GM12874 (cell line): Measurements from ENCODE around the gene HEG1.

Experiments used
- CTCF ChIP-seq: IDR thresholded peaks from 2 replicates; pipeline ENCODE4 v1.5.1; 2011; ENCODE audit warnings: low read depth, mild to moderate bottlenecking, control low read depth, low read length, moderate library complexity; ENCODE audit not compliant: insufficient read depth

HEG1 gene

GRCh38 chr3:125051715-125052581, 3.8 kb downstream of the HEG1 start:
- TF ChIP-seq CTCF, result no peak

DNA sequence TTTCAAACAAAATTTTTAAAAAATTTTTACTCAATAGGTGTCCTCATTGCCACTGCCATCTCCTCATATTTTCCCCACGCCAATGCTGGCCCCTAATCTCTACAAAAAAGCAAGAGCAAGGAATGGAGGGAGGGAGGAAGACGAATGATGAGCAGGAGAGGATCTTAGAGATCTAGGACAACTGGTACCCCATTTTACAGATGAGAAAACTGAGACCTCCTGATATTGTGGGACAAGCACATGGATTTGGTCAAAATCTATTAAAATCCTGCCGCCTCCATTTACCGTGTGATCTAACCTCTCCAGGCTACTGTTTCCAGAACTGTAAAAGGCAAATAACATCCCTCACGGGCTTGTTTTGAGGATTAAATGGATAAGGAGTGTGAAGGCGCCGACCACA, 4.6 kb downstream of the HEG1 start:
- no peak for TF ChIP-seq CTCF

- no peak for TF ChIP-seq CTCF
Measured at GRCh38 chr3:125050488-125051090, 5.2 kb downstream of the HEG1 start.

- no peak for TF ChIP-seq CTCF
Measured at GRCh38 chr3:125048282-125048681, 7.5 kb downstream of the HEG1 start.

DNA sequence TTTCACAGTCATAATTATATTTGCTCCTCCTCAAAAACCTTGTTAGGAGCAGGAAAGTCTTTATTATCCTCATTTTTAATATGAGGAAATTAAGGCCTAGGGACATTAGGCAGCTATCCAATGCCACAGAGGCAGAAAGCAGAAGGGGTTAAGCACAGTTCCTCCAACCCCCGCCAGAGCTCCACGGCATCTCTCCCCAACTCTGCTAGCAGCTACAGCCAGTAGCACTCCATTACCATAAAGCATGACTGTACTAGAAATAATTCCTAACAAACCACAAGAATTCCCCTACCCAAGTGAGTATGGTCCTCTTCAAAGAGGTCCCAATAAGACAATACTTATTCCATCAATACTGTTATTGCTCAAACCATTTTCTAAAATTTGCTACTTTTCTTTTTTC, 9.8 kb downstream of the HEG1 start:
- no peak for TF ChIP-seq CTCF

DNA sequence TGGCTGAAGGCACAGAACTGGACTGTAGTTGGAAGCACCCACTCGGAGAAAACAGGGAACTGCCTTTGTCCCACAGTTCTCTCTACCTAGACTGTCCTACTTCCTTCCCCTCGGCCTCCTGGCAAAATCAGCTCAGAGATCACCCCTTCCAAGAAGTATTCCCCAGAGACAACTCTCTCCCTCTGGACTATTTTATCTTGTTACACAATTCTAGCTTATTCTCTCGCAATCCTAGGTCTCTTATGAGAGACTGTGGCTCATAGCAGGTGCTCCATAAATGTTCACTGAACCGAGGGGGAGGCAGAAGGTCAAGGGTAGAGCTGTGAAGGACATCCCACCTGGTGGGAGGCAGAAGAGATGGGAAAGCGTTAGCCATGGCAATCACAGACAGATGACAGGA, 10.6 kb downstream of the HEG1 start:
- TF ChIP-seq CTCF, result no peak

GRCh38 chr3:125043599-125044151, 12.1 kb downstream of the HEG1 start:
- no peak for TF ChIP-seq CTCF
